SK-N-SH (cell line): ENCODE data around the gene NALCN.

ENCODE experiments used
- CTCF ChIP-seq: fragments of 200-600 bp; sonication (generic); IDR thresholded peaks from 2 replicates; pipeline ENCODE4 v1.6.1; 2017; ENCODE audit warnings: antibody characterized with exemption, mild to moderate bottlenecking, moderate library complexity
- EP300 ChIP-seq, 2 experiments: IDR thresholded peaks; 2 replicates each; pipeline versions ENCODE4 v1.4.0 to v1.6.1; 2012; ENCODE audit warnings: borderline replicate concordance in 1 of 2, low read depth in 1 of 2, low read length in 1 of 2
- RCOR1 ChIP-seq: fragments of 150-350 bp; IDR thresholded peaks from 2 replicates; pipeline ENCODE4 v1.6.1; 2017; ENCODE audit warnings: antibody characterized with exemption, low read length

- TF ChIP-seq CTCF (no peak), RCOR1 (no peak), EP300 (IDR thresholded peaks at IDR 0.05; ENCODE audit: borderline replicate concordance in 1 of 2, low read depth in 1 of 2, low read length in 1 of 2) (no peak)
Measured at GRCh38 chr13:101408154-101408553, 8.2 kb downstream of the NALCN start.
